Tibial artery (tissue), 4 donors: Measurements from ENCODE around the gene SPP2.
A peak's percentile ranks its signal among the peaks of the same experiment; 100 is the strongest.

Experiments
- DNase-seq, 2 donors: peaks; one replicate each; pipeline ENCODE4 v3.0.0-alpha.2; 2019
- H3K27ac ChIP-seq, 2 donors: fragments of 200-600 bp; sonication (generic) in 1 of 2; 1 replicate in 1 of 2; 2 replicates in 1 of 2; pipeline ENCODE4 v1.5.1; 2018 to 2019; ENCODE audit warnings: mild to moderate bottlenecking in 1 of 2
- H3K27me3 ChIP-seq, 2 donors: fragments of 200-600 bp; sonication (generic) in 1 of 2; one replicate each; pipeline versions ENCODE4 v1.5.1 to v1.6.0; 2016 to 2019
- H3K36me3 ChIP-seq, 3 donors: fragments of 200-600 bp; sonication (generic) in 2 of 3; one replicate each; pipeline ENCODE4 v1.5.1; 2016 to 2019; ENCODE audit warnings: mild to moderate bottlenecking in 2 of 3
- H3K4me1 ChIP-seq, 4 donors: fragments of 200-600 bp; sonication (generic) in 2 of 4; 1 replicate in 3 of 4; 2 replicates in 1 of 4; pipeline ENCODE4 v1.5.1; 2016 to 2019
- H3K4me3 ChIP-seq, 2 donors: fragments of 200-600 bp; sonication (generic) in 1 of 2; 1 replicate in 1 of 2; 2 replicates in 1 of 2; pipeline ENCODE4 v1.5.1; 2018 to 2019; ENCODE audit warnings: mild to moderate bottlenecking in 2 of 2
- H3K9me3 ChIP-seq, 3 donors: fragments of 200-600 bp; sonication (generic) in 1 of 3; one replicate each; pipeline ENCODE4 v1.5.1; 2016 to 2019
- intact Hi-C: fragments of 100-400 bp; cut with DNase I; formaldehyde crosslinking; loops from one replicate; pipeline ENCODE4 v1.15.0; 2023; ENCODE audit warnings: low total_unique reads
- TF ChIP-seq, protein P1 (sequence below), 2 experiments: fragments of 200-600 bp in 1 of 2; fragments of 450-650 bp in 1 of 2; IDR thresholded peaks; one replicate each; pipeline ENCODE4 v1.5.1; 2017 to 2019; ENCODE audit warnings: antibody characterized with exemption in 2 of 2, mild to moderate bottlenecking in 1 of 2, moderate library complexity in 1 of 2

The SPP2 gene

DNA sequence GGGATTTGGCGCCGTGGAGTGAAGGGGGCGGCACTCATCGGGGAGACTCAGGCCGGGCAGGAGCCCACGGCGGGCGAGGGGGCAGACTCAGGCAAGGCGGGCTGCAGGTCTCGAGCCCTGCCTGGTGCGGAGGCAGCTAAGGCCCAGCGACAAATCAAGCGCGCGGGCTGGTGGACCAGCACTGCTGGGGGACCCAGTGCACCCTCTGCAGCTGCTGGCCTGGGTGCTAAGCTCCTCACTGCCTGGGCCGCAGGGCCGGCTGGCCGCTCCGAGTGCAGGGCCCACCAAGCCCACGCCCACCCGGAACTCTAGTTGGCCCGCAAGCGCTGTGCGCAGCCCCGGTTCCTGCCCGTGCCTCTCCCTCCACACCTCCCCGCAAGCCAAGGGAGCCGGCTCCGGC is 26.2 kb upstream of the SPP2 start:
- Histone ChIP-seq H3K4me1 (peaks cover 0 to 7% (median 2%) of the 10 kb centered on the region in 4 donors), H3K27ac (no peak overlapping the region), H3K36me3 (no peaks in the 10 kb centered on the region), H3K9me3 (no peaks in the 10 kb centered on the region), H3K4me3 (no peak overlapping the region), H3K27me3 (peaks cover 0 to 4% of the 10 kb centered on the region in 2 donors)
- no peak for DNase-seq
- intact Hi-C loops, result no loop called here
- TF ChIP-seq, protein P1, sequence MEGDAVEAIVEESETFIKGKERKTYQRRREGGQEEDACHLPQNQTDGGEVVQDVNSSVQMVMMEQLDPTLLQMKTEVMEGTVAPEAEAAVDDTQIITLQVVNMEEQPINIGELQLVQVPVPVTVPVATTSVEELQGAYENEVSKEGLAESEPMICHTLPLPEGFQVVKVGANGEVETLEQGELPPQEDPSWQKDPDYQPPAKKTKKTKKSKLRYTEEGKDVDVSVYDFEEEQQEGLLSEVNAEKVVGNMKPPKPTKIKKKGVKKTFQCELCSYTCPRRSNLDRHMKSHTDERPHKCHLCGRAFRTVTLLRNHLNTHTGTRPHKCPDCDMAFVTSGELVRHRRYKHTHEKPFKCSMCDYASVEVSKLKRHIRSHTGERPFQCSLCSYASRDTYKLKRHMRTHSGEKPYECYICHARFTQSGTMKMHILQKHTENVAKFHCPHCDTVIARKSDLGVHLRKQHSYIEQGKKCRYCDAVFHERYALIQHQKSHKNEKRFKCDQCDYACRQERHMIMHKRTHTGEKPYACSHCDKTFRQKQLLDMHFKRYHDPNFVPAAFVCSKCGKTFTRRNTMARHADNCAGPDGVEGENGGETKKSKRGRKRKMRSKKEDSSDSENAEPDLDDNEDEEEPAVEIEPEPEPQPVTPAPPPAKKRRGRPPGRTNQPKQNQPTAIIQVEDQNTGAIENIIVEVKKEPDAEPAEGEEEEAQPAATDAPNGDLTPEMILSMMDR (IDR thresholded peaks at IDR 0.05), result no peak

DNA sequence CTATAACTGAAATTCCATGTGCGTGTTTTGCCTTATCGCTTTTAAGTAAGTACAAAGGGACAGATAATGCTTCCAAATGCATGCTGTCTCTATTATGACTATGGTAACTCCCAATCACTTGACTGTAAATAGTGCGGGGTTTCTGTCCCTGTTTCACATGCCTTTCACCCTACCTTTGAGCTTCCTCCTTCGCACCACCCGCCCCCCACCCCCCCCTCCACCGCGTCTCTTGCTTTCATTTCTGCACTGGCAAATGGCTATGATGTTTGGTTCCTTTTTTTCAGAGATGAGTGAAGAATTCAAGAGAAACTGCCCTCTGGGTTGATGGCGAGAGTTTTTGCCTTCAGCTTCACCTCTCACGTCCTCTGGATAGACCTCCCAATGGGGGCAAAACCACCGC is 25.0 kb upstream of the SPP2 start:
- H3K9me3 ChIP-seq, result no peaks in the 10 kb centered on the region
- no peak for DNase-seq
- peak overlapping the region in 1 of 2 donors; percentile 28 for H3K4me3 ChIP-seq
- no peak overlapping the region for H3K27ac ChIP-seq
- H3K4me1 ChIP-seq, result peaks cover 0 to 7% (median 2%) of the 10 kb centered on the region in 4 donors
- TF ChIP-seq, protein P1 (IDR thresholded peaks at IDR 0.05), result no peak
- peaks cover 0 to 4% of the 10 kb centered on the region in 2 donors for H3K27me3 ChIP-seq
- H3K36me3 ChIP-seq, result no peaks in the 10 kb centered on the region
- intact Hi-C loops, result no loop called here

DNA sequence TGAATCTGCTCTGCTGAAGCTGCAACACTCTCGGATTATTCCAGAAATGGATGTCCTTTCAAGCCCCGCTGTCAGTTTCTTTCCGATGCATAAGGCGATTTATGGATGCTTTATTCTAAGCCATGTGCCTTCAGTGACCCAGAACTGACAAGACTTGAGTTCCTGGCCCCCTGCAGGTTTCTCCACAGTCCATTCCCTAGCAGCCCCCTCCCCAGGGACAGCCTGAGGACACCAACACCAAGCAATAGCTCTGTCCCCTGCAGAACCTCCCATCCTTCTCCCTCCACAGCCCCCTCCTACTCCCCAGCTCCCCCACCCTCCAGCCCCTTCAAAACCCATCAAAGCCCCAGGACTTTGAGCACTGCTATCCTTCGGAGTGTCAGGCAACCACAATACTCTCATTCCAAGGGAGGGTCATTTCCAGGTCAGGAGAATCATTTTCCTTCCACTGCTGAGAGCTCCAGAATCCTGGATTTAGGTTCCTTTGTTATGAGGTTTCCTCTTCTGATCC is 24.6 kb upstream of the SPP2 start:
- TF ChIP-seq, protein P1 (IDR thresholded peaks at IDR 0.05), result no peak
- intact Hi-C loops, result no loop called here
- Histone ChIP-seq H3K4me3 (peak overlapping the region in 1 of 2 donors; percentile 28), H3K27me3 (peaks cover 0 to under 1% of the 10 kb centered on the region in 2 donors), H3K36me3 (no peaks in the 10 kb centered on the region), H3K9me3 (no peaks in the 10 kb centered on the region), H3K27ac (no peak overlapping the region), H3K4me1 (peaks cover 0 to 7% (median 2%) of the 10 kb centered on the region in 4 donors)
- no peak for DNase-seq

DNA sequence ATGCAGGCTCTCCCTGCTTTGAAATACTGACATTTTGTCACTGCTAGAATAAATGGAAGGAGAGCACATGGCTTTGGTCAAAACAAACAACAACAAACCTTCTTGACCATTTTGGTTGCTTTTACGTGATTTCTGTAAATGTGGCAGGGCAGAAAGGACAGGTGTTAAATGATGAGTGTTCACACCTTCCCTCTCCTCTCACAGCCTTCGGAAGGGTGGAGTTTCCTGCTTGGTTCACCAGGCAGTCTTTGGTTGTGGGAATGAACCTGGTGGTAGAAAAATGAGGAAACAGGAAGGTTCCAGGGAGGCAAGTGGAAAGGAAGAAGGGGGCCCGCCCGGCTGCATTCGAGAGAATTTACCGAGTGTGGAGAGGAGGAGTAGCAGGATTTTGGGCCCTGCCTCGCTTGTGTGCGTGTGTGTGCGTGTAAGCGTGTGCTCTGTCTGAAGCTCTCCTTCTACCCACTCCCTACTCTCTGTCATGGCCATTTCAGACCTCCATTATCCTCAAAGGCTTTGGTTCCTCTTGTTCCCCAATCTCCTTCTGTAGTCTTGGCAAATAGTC is 23.7 kb upstream of the SPP2 start:
- no peak for DNase-seq
- no peaks in the 10 kb centered on the region for H3K36me3 ChIP-seq
- intact Hi-C loops, result no loop called here
- H3K27ac ChIP-seq, result no peak overlapping the region
- TF ChIP-seq, protein P1 (IDR thresholded peaks at IDR 0.05), result no peak
- H3K9me3 ChIP-seq, result no peaks in the 10 kb centered on the region
- peaks cover 0 to 7% (median 2%) of the 10 kb centered on the region in 4 donors for H3K4me1 ChIP-seq
- H3K27me3 ChIP-seq, result no peaks in the 10 kb centered on the region
- H3K4me3 ChIP-seq, result no peak overlapping the region

DNA sequence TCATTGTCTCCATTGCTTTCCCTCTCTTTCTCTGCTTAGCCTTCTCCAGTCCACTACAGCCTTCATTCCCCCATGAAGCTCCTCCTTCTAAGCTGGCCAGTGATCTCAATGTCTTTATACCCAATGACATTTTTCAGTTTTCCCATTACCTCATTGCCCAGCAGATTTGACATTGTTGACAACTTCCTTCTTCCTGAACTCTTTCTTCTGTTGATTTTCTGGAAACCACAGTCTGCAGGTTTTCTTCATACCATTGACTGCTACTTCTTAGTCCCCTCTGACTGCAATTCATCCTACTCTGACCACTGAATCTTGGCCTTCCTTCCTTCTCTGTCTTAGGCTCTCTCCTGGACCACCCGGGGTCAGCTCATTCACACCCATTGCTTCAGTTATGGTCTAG is 22.9 kb upstream of the SPP2 start:
- Histone ChIP-seq H3K4me3 (no peak overlapping the region), H3K27ac (no peak overlapping the region), H3K9me3 (no peaks in the 10 kb centered on the region), H3K4me1 (peaks cover 0 to 7% (median 2%) of the 10 kb centered on the region in 4 donors), H3K27me3 (no peaks in the 10 kb centered on the region), H3K36me3 (no peaks in the 10 kb centered on the region)
- TF ChIP-seq, protein P1 (IDR thresholded peaks at IDR 0.05), result no peak
- DNase-seq, result no peak
- intact Hi-C loops, result no loop called here
